ENCODE measurements around the gene REG3A.

Gene REG3A

DNA sequence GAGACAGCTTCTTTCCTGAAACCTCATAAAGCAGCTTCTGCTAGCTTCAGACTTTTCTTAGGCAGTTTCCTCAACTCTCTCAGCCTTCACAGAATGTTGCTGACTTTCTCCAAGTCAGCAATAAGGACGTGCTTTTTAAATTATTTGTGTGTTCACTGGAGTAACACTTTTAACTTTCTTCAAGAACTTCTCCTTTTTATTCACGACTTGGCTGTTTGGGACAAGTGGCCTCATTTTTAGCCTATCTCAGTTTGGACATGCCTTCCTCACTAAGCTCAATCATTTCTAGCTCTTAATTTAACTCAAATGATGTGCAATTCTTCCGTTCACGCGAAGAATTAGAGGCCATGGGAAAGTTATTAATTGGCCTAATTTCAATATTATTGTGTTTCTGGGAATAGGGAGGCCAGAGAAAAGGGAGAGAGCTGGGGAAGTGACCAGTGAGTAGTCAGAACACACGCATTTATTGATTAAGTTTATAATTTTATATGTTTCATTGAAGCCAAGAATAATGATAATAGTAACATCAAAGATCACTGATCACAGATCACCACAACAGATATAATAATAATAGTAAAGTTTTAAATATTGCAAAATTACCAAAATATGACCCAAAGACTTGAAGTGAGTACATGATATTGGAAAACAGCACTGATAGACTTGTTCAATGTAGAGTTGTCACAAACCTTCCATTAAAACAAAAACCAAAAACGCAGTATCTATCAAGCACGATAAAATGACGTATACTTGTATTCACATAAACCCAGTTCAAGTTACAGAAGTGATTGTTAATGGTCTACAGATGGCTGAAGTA is 34.4 kb downstream of the REG3A start:
- H3K9me3 ChIP-seq (ENCODE audit: control insufficient read depth in 2 of 2, low read length in 2 of 2) = no peaks in the 10 kb centered on the region
- no peaks in the 10 kb centered on the region for H3K4me1 ChIP-seq (ENCODE audit: control insufficient read depth in 2 of 2, insufficient read depth in 2 of 2, low read length in 2 of 2)
- no peaks in the 10 kb centered on the region for H3K36me3 ChIP-seq (ENCODE audit: control insufficient read depth in 2 of 2, insufficient read depth in 2 of 2, low read length in 2 of 2)
- no peak overlapping the region for H3K27ac ChIP-seq (ENCODE audit: low read depth in 2 of 2, low read length in 2 of 2)
- H3K4me3 ChIP-seq (ENCODE audit: low read length in 2 of 2) = no peak overlapping the region
- H3K27me3 ChIP-seq (ENCODE audit: control insufficient read depth in 2 of 2, insufficient read depth in 2 of 2, low read length in 2 of 2) = peaks cover 4 to 29% of the 10 kb centered on the region in 2 donors
- H3K9ac ChIP-seq (ENCODE audit: low read depth in 1 of 2, low read length in 2 of 2) = no peak overlapping the region

DNA sequence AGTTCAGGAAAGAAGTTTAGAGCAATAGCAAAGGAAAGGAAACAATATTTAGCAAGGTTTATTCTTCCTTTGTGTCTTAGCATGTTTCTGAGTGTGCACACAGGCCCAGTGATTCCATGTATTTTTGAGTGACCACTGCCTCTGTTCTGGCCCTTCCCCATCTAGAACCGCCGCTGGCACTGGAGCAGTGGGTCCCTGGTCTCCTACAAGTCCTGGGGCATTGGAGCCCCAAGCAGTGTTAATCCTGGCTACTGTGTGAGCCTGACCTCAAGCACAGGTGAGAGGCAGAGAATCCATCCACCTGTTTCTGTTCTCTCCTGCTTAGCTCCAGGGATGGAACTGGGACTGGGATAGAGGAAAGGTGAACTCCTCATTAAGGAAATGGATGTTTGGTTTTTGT is 36.9 kb downstream of the REG3A start:
- Histone ChIP-seq H3K4me3 (ENCODE audit: low read length in 2 of 2) (no peak overlapping the region), H3K9ac (ENCODE audit: low read depth in 1 of 2, low read length in 2 of 2) (no peak overlapping the region), H3K9me3 (ENCODE audit: control insufficient read depth in 2 of 2, low read length in 2 of 2) (no peaks in the 10 kb centered on the region), H3K36me3 (ENCODE audit: control insufficient read depth in 2 of 2, insufficient read depth in 2 of 2, low read length in 2 of 2) (no peaks in the 10 kb centered on the region), H3K27me3 (ENCODE audit: control insufficient read depth in 2 of 2, insufficient read depth in 2 of 2, low read length in 2 of 2) (peaks cover 4 to 23% of the 10 kb centered on the region in 2 donors), H3K4me1 (ENCODE audit: control insufficient read depth in 2 of 2, insufficient read depth in 2 of 2, low read length in 2 of 2) (no peaks in the 10 kb centered on the region), H3K27ac (ENCODE audit: low read depth in 2 of 2, low read length in 2 of 2) (no peak overlapping the region)

DNA sequence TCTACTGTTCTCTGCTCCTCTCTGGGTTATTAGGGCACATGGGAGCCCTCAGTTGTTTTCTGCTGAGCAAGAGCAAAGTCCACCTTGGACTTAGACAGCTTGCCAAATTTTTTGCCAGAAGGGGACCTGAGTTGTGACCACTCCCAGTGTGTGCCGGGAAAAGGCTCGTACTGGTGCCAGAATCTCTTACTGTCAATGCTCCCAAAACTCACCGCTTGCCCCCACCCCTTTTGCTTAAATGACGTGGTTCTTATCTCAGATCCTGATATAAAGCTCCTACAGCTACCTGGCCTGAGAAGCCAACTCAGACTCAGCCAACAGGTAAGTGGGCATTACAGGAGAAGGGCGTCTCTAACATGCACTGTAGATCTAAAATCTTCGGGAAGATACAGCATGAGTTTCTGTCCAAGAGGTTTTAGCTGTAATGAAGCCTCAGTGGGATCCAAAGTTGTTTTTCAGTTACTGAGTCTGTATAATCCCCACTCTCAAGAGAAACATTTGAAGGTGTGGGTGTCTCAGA is 39.3 kb downstream of the REG3A start, which contains the start of gene REG1A:
Gene REG1A (plus strand): TSS at position 295 of the 520 bp plus-strand sequence. CDS start 374 bp downstream, outside the sequence.
- H3K4me3 ChIP-seq (ENCODE audit: low read length in 2 of 2) = no peak within 1 kb of the TSS
- no peaks in the 10 kb centered on the region for H3K4me1 ChIP-seq (ENCODE audit: control insufficient read depth in 2 of 2, insufficient read depth in 2 of 2, low read length in 2 of 2)
- H3K9me3 ChIP-seq (ENCODE audit: control insufficient read depth in 2 of 2, low read length in 2 of 2) = no peaks in the 10 kb centered on the region
- H3K36me3 ChIP-seq (ENCODE audit: control insufficient read depth in 2 of 2, insufficient read depth in 2 of 2, low read length in 2 of 2) = no peaks in the 10 kb centered on the region
- H3K9ac ChIP-seq (ENCODE audit: low read depth in 1 of 2, low read length in 2 of 2) = no peak within 1 kb of the TSS
- H3K27me3 ChIP-seq (ENCODE audit: control insufficient read depth in 2 of 2, insufficient read depth in 2 of 2, low read length in 2 of 2) = peaks cover 4 to 17% of the 10 kb centered on the region in 2 donors
- H3K27ac ChIP-seq (ENCODE audit: low read depth in 2 of 2, low read length in 2 of 2) = no peak within 1 kb of the TSS

DNA sequence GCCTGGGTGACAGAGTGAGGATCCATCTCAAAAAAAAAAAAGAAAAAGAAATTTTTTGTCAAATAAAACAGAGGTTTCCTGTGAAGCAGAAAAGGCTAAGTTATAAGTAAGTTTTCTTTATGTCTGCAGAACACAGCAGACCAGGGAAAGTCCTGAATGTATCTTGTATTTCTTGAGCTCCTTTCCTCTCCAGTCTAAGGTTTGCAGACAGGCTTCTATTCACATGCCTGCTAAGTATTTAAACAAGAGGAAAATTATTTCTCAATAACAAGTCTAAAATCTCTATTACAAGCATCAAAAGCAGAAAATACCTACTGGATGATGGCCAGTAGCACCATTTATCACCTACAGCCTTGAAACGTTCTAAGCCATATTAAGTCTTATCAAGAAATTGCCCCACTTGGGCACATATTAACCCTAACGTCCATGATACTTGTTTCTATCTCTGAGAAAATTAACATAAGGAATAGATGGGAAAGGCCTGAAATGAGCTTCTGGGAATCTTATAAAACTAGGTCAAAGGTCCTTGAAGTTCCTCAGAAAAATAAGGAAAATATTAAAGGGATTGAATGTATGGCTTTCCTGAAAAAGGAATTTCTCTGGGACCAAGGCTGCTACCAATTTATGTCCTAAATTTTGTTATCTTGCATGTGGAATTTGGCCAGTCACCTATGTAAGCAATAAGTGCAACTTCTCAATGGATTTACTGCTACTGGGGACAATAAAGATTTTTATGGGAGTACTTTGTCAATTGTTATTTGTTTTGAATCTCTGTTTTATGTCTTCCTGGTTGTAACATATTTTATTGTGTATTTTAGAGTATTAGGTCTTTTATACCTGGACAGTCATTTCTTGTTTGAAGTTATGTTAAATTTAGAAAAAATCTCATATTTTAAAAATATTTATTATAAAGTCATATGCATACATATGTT is 42.3 kb downstream of the REG3A start:
- Histone ChIP-seq H3K27me3 (ENCODE audit: control insufficient read depth in 2 of 2, insufficient read depth in 2 of 2, low read length in 2 of 2) (peaks cover 15 to 19% of the 10 kb centered on the region in 2 donors), H3K27ac (ENCODE audit: low read depth in 2 of 2, low read length in 2 of 2) (no peak overlapping the region)

DNA sequence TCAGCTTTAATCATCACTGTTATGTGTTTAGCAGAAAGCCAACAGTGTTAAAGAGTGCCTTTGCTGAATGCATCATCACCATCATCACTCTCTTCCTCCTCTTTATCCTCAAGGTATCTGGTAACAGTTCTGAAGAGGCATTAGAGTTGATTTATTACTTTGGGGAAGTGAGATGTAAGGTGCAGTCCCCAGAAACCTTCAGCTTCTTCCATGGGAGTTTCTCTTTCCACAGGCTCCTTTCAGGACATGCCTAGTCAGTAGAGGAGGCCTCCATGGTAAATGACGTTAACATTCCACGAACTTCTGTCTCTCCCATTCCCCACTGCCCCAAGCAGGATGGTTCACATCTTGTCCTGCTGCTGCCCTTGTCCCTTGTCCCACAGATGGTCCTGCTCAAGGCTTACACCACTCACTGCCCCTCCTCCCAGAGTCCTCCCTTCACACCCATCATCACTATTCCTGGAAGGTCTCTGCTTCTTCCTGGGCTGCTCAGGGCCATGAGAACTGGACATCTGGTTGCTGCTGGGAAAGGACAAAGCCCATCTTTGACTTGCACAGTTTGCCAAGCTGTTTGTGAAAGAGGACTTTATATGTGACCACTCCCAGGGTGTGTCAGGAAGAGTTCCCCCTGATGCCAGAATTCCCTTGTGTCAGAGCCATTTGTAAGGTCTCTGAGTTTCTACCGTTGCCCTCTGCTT is 44.6 kb downstream of the REG3A start:
- Histone ChIP-seq H3K36me3 (ENCODE audit: control insufficient read depth in 2 of 2, insufficient read depth in 2 of 2, low read length in 2 of 2) (no peaks in the 10 kb centered on the region), H3K27ac (ENCODE audit: low read depth in 2 of 2, low read length in 2 of 2) (no peak overlapping the region), H3K9ac (ENCODE audit: low read depth in 1 of 2, low read length in 2 of 2) (no peak overlapping the region), H3K4me3 (ENCODE audit: low read length in 2 of 2) (no peak overlapping the region), H3K9me3 (ENCODE audit: control insufficient read depth in 2 of 2, low read length in 2 of 2) (no peaks in the 10 kb centered on the region), H3K27me3 (ENCODE audit: control insufficient read depth in 2 of 2, insufficient read depth in 2 of 2, low read length in 2 of 2) (peaks cover 11 to 14% of the 10 kb centered on the region in 2 donors), H3K4me1 (ENCODE audit: control insufficient read depth in 2 of 2, insufficient read depth in 2 of 2, low read length in 2 of 2) (no peaks in the 10 kb centered on the region)

More for the DNA sequence above, 42.3 kb downstream of the REG3A start:
- Histone ChIP-seq H3K9ac (ENCODE audit: low read depth in 1 of 2, low read length in 2 of 2) (no peak overlapping the region), H3K4me3 (ENCODE audit: low read length in 2 of 2) (no peak overlapping the region), H3K4me1 (ENCODE audit: control insufficient read depth in 2 of 2, insufficient read depth in 2 of 2, low read length in 2 of 2) (no peaks in the 10 kb centered on the region), H3K36me3 (ENCODE audit: control insufficient read depth in 2 of 2, insufficient read depth in 2 of 2, low read length in 2 of 2) (no peaks in the 10 kb centered on the region), H3K9me3 (ENCODE audit: control insufficient read depth in 2 of 2, low read length in 2 of 2) (no peaks in the 10 kb centered on the region)

DNA sequence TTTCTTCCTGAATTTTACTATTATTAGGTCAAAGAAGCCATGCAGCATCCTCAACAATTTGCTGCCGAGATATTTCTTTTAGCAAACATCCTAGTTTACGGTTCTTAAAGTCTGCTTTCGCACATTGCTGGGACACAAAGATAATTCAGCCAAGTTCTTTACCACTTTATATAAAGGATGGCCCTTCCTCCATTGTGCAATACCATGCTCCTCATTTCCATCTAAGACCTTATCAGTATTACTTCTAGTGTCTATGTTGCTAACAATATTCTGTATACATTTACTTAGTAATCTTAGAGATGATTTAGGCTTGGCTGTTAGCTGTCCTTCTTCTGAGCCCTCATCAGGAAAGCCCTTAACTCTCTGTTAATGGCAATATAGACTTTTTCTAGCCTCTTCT is 47.3 kb downstream of the REG3A start:
- Histone ChIP-seq H3K9ac (ENCODE audit: low read depth in 1 of 2, low read length in 2 of 2) (no peak overlapping the region), H3K27me3 (ENCODE audit: control insufficient read depth in 2 of 2, insufficient read depth in 2 of 2, low read length in 2 of 2) (peaks cover 11 to 14% of the 10 kb centered on the region in 2 donors), H3K36me3 (ENCODE audit: control insufficient read depth in 2 of 2, insufficient read depth in 2 of 2, low read length in 2 of 2) (no peaks in the 10 kb centered on the region), H3K9me3 (ENCODE audit: control insufficient read depth in 2 of 2, low read length in 2 of 2) (no peaks in the 10 kb centered on the region), H3K4me1 (ENCODE audit: control insufficient read depth in 2 of 2, insufficient read depth in 2 of 2, low read length in 2 of 2) (no peaks in the 10 kb centered on the region), H3K27ac (ENCODE audit: low read depth in 2 of 2, low read length in 2 of 2) (no peak overlapping the region), H3K4me3 (ENCODE audit: low read length in 2 of 2) (no peak overlapping the region)

Measured in mucosa of rectum (tissue), 2 donors.